T-helper 1 cell treated with Interleukin-12 subunit alpha and Interleukin-12 subunit beta and Interleukin-4 antibody, amounts not matched to agents 30 μg/mL and 1 μg/mL, for 36 hours (primary cell): ENCODE measurements around the gene MAPK11.

Experiments used
- H3K27ac Mint-ChIP-seq: one replicate; pipeline ENCODE4 v1.8.0; 2021; ENCODE audit warnings: mild to moderate bottlenecking, mixed read lengths
- H3K27me3 Mint-ChIP-seq: one replicate; pipeline ENCODE4 v1.8.0; 2021; ENCODE audit warnings: low read depth, mixed read lengths
- H3K36me3 Mint-ChIP-seq: one replicate; pipeline ENCODE4 v1.8.0; 2021; ENCODE audit warnings: low read depth, mixed read lengths
- H3K4me1 Mint-ChIP-seq: one replicate; pipeline ENCODE4 v1.8.0; 2021; ENCODE audit warnings: low read depth, mixed read lengths
- H3K4me3 Mint-ChIP-seq: one replicate; pipeline ENCODE4 v1.8.0; 2021; ENCODE audit warnings: mild to moderate bottlenecking, moderate library complexity, mixed read lengths
- H3K9me3 Mint-ChIP-seq: one replicate; pipeline ENCODE4 v1.8.0; 2021; ENCODE audit warnings: mixed read lengths

Gene MAPK11

GRCh38 chr22:50249341-50250248, 20.6 kb downstream of the MAPK11 start:
- H3K4me1 Mint-ChIP-seq = peaks cover 10% of the 10 kb centered on the region
- H3K27ac Mint-ChIP-seq = no peak overlapping the region
- H3K9me3 Mint-ChIP-seq = no peaks in the 10 kb centered on the region
- peaks cover 11% of the 10 kb centered on the region for H3K36me3 Mint-ChIP-seq
- no peaks in the 10 kb centered on the region for H3K27me3 Mint-ChIP-seq
- H3K4me3 Mint-ChIP-seq = peak overlapping the region; percentile 84

- Mint-ChIP-seq H3K9me3 (no peaks in the 10 kb centered on the region), H3K27me3 (no peaks in the 10 kb centered on the region), H3K27ac (no peak overlapping the region), H3K36me3 (peaks cover 11% of the 10 kb centered on the region), H3K4me3 (peak overlapping the region; percentile 34), H3K4me1 (peaks cover 12% of the 10 kb centered on the region)
These were observed 21.7 kb downstream of the MAPK11 start for GRCh38 chr22:50248196-50249081.

GRCh38 chr22:50247748-50248147, 22.4 kb downstream of the MAPK11 start:
- Mint-ChIP-seq H3K36me3 (peaks cover 11% of the 10 kb centered on the region), H3K27me3 (no peaks in the 10 kb centered on the region), H3K9me3 (no peaks in the 10 kb centered on the region), H3K4me3 (peak overlapping the region; percentile 34), H3K27ac (peak overlapping the region; percentile 80), H3K4me1 (peaks cover 13% of the 10 kb centered on the region)

GRCh38 chr22:50246242-50247175, 23.7 kb downstream of the MAPK11 start:
- no peaks in the 10 kb centered on the region for H3K27me3 Mint-ChIP-seq
- peak overlapping the region; percentile 46 for H3K4me3 Mint-ChIP-seq
- peak overlapping the region; percentile 26 for H3K27ac Mint-ChIP-seq
- peaks cover 14% of the 10 kb centered on the region for H3K36me3 Mint-ChIP-seq
- H3K4me1 Mint-ChIP-seq = peaks cover 21% of the 10 kb centered on the region
- H3K9me3 Mint-ChIP-seq = no peaks in the 10 kb centered on the region

- H3K4me3 Mint-ChIP-seq = peak overlapping the region; percentile 100
- no peaks in the 10 kb centered on the region for H3K9me3 Mint-ChIP-seq
- H3K4me1 Mint-ChIP-seq = peaks cover 26% of the 10 kb centered on the region
- no peaks in the 10 kb centered on the region for H3K27me3 Mint-ChIP-seq
- H3K27ac Mint-ChIP-seq = peak overlapping the region; percentile 100
- peaks cover 15% of the 10 kb centered on the region for H3K36me3 Mint-ChIP-seq
These were observed 24.7 kb downstream of the MAPK11 start for GRCh38 chr22:50245214-50246072.

- Mint-ChIP-seq H3K4me1 (peaks cover 22% of the 10 kb centered on the region), H3K27me3 (no peaks in the 10 kb centered on the region), H3K4me3 (peak within 1 kb of the TSS; percentile 100), H3K9me3 (no peaks in the 10 kb centered on the region), H3K36me3 (peaks cover 18% of the 10 kb centered on the region), H3K27ac (peak within 1 kb of the TSS; percentile 100)
These were observed 25.6 kb downstream of the MAPK11 start, which contains the start of gene TUBGCP6 for GRCh38 chr22:50244420-50245213. TSS of gene TUBGCP6 (minus strand) at chr22:50245023. CDS start at chr22:50244459, 564 bp downstream.

GRCh38 chr22:50243685-50244419, 26.3 kb downstream of the MAPK11 start:
- H3K27ac Mint-ChIP-seq = peak overlapping the region; percentile 100

GRCh38 chr22:50242406-50242949, 27.7 kb downstream of the MAPK11 start:
- H3K4me1 Mint-ChIP-seq = peaks cover 23% of the 10 kb centered on the region
- H3K9me3 Mint-ChIP-seq = no peaks in the 10 kb centered on the region
- H3K4me3 Mint-ChIP-seq = peak overlapping the region; percentile 100

More at GRCh38 chr22:50243685-50244419, 26.3 kb downstream of the MAPK11 start:
- peaks cover 19% of the 10 kb centered on the region for H3K36me3 Mint-ChIP-seq
- peak overlapping the region; percentile 100 for H3K4me3 Mint-ChIP-seq
- no peaks in the 10 kb centered on the region for H3K9me3 Mint-ChIP-seq
- peaks cover 22% of the 10 kb centered on the region for H3K4me1 Mint-ChIP-seq
- no peaks in the 10 kb centered on the region for H3K27me3 Mint-ChIP-seq

GRCh38 chr22:50238755-50239154, 31.4 kb downstream of the MAPK11 start:
- Mint-ChIP-seq H3K9me3 (no peaks in the 10 kb centered on the region), H3K27me3 (no peaks in the 10 kb centered on the region), H3K4me3 (no peak overlapping the region), H3K27ac (no peak overlapping the region), H3K36me3 (peaks cover 25% of the 10 kb centered on the region), H3K4me1 (peaks cover 29% of the 10 kb centered on the region)

More at GRCh38 chr22:50242406-50242949, 27.7 kb downstream of the MAPK11 start:
- peak overlapping the region; percentile 31 for H3K27ac Mint-ChIP-seq
- peaks cover 18% of the 10 kb centered on the region for H3K36me3 Mint-ChIP-seq
- H3K27me3 Mint-ChIP-seq = no peaks in the 10 kb centered on the region

GRCh38 chr22:50236731-50237409, 33.3 kb downstream of the MAPK11 start:
- Mint-ChIP-seq H3K4me1 (peaks cover 21% of the 10 kb centered on the region), H3K4me3 (no peak overlapping the region), H3K36me3 (peaks cover 22% of the 10 kb centered on the region), H3K9me3 (no peaks in the 10 kb centered on the region), H3K27ac (no peak overlapping the region), H3K27me3 (no peaks in the 10 kb centered on the region)

GRCh38 chr22:50233223-50233622, 37.0 kb downstream of the MAPK11 start:
- no peak overlapping the region for H3K4me3 Mint-ChIP-seq
- H3K9me3 Mint-ChIP-seq = no peaks in the 10 kb centered on the region
- H3K27ac Mint-ChIP-seq = no peak overlapping the region
- peaks cover 12% of the 10 kb centered on the region for H3K4me1 Mint-ChIP-seq
- H3K27me3 Mint-ChIP-seq = no peaks in the 10 kb centered on the region
- H3K36me3 Mint-ChIP-seq = peaks cover 21% of the 10 kb centered on the region
